Measurements from ENCODE around the gene ZFYVE26.

DNA sequence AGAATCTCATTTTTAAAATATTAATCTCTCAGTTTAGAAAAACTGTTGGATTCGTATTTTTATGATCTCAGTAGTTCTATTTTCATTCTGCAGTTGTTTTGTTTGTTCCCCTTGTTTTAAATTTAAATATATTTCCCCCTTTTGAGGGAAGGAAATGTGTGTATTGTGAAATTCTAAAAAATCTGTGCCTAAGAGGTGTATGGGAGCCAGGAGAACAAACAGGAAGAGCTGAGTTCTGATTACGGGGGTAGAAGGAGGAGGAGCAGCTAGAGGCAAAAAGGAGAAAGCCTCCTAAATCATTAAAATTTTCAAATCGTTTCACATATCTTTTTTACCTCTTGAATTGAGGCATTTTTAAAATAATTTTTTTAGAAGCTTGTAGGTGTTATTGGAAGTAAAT is 112.4 kb downstream of the ZFYVE26 start:
- TF ChIP-seq, protein P1, sequence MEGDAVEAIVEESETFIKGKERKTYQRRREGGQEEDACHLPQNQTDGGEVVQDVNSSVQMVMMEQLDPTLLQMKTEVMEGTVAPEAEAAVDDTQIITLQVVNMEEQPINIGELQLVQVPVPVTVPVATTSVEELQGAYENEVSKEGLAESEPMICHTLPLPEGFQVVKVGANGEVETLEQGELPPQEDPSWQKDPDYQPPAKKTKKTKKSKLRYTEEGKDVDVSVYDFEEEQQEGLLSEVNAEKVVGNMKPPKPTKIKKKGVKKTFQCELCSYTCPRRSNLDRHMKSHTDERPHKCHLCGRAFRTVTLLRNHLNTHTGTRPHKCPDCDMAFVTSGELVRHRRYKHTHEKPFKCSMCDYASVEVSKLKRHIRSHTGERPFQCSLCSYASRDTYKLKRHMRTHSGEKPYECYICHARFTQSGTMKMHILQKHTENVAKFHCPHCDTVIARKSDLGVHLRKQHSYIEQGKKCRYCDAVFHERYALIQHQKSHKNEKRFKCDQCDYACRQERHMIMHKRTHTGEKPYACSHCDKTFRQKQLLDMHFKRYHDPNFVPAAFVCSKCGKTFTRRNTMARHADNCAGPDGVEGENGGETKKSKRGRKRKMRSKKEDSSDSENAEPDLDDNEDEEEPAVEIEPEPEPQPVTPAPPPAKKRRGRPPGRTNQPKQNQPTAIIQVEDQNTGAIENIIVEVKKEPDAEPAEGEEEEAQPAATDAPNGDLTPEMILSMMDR (conservative IDR thresholded peaks at IDR 0.05; ENCODE audit: low read depth, low read length): no peak
- TF ChIP-seq EZH2 (IDR thresholded peaks at IDR 0.05; ENCODE audit: low read length, unreplicated experiment) (no peak), EZH2phosphoT487 (IDR thresholded peaks at IDR 0.05; ENCODE audit: borderline replicate concordance, low read length) (no peak)
